ENCODE data around the gene HEXIM1.

The HEXIM1 gene

GRCh38 chr17:45148183-45149036 is at the start of gene HEXIM1:
Gene HEXIM1 (plus strand): TSS chr17:45148475. CDS start chr17:45149191, 716 bp downstream.
- Histone ChIP-seq H3K4me3 (ENCODE audit: low read depth, low read length) (peak within 1 kb of the TSS; percentile 93), H3K27ac (peak within 1 kb of the TSS; percentile 98), H3K36me3 (replicated peaks) (no peaks in the 10 kb centered on the region), H3K27me3 (replicated peaks) (no peaks in the 10 kb centered on the region)
- TF ChIP-seq CTCF (IDR thresholded peaks at IDR 0.05; ENCODE audit: low read depth, low read length, missing control alignments), result no peak
- DNase-seq, result peak; percentile 99
- in situ Hi-C loops (cut with HindIII; ENCODE audit: low pct_ligation_motif_present, low sequenced_read_pairs), result no loop called here

GRCh38 chr17:45098869-45099616 is 49.2 kb upstream of the HEXIM1 start:
- Histone ChIP-seq H3K27me3 (replicated peaks) (no peaks in the 10 kb centered on the region), H3K36me3 (replicated peaks) (peaks cover 82% of the 10 kb centered on the region), H3K4me3 (ENCODE audit: low read depth, low read length) (no peak overlapping the region), H3K27ac (no peak overlapping the region)
- TF ChIP-seq CTCF (IDR thresholded peaks at IDR 0.05; ENCODE audit: low read depth, low read length, missing control alignments), result peak; percentile 92
- peak; percentile 60 for DNase-seq
- in situ Hi-C loops (cut with HindIII; ENCODE audit: low pct_ligation_motif_present, low sequenced_read_pairs), result no loop called here

- no peak for DNase-seq
- in situ Hi-C loops (cut with HindIII; ENCODE audit: low pct_ligation_motif_present, low sequenced_read_pairs), result no loop called here
- Histone ChIP-seq H3K27me3 (replicated peaks) (no peaks in the 10 kb centered on the region), H3K27ac (no peak overlapping the region), H3K4me3 (ENCODE audit: low read depth, low read length) (no peak overlapping the region), H3K36me3 (replicated peaks) (peaks cover 83% of the 10 kb centered on the region)
- no peak for TF ChIP-seq CTCF (IDR thresholded peaks at IDR 0.05; ENCODE audit: low read depth, low read length, missing control alignments)
Measured at GRCh38 chr17:45101546-45101882, 46.8 kb upstream of the HEXIM1 start.

GRCh38 chr17:45101883-45102811 is 46.1 kb upstream of the HEXIM1 start:
- TF ChIP-seq CTCF (IDR thresholded peaks at IDR 0.05; ENCODE audit: low read depth, low read length, missing control alignments), result no peak
- Histone ChIP-seq H3K27me3 (replicated peaks) (no peaks in the 10 kb centered on the region), H3K36me3 (replicated peaks) (peaks cover 83% of the 10 kb centered on the region), H3K27ac (no peak overlapping the region), H3K4me3 (ENCODE audit: low read depth, low read length) (no peak overlapping the region)
- in situ Hi-C loops (cut with HindIII; ENCODE audit: low pct_ligation_motif_present, low sequenced_read_pairs), result no loop called here
- no peak for DNase-seq

GRCh38 chr17:45102856-45103255 is 45.4 kb upstream of the HEXIM1 start:
- no peaks in the 10 kb centered on the region for H3K27me3 ChIP-seq (replicated peaks)
- H3K4me3 ChIP-seq (ENCODE audit: low read depth, low read length), result no peak overlapping the region
- no peak overlapping the region for H3K27ac ChIP-seq
- peaks cover 83% of the 10 kb centered on the region for H3K36me3 ChIP-seq (replicated peaks)
- TF ChIP-seq CTCF (IDR thresholded peaks at IDR 0.05; ENCODE audit: low read depth, low read length, missing control alignments), result no peak
- in situ Hi-C loops (cut with HindIII; ENCODE audit: low pct_ligation_motif_present, low sequenced_read_pairs), result no loop called here
- no peak for DNase-seq
